Liver (tissue), 9 donors: Measurements from ENCODE around the gene SHLD1. TPM values are rescaled to one million over a fixed set of nuclear protein-coding genes. Genes with fewer than 3 reads are reported as not detected.

ENCODE experiments used
- DNase-seq: peaks from one replicate; pipeline ENCODE4 v3.0.0-alpha.2; 2017; ENCODE audit warnings: low spot score
- H3K27ac ChIP-seq, 2 donors: one replicate each; pipeline ENCODE4 v1.7.0; 2013; ENCODE audit warnings: inconsistent platforms in 2 of 2, low read length in 2 of 2, control low read depth in 1 of 2, low read depth in 1 of 2, mild to moderate bottlenecking in 1 of 2
- H3K27me3 ChIP-seq, 4 donors: one replicate each; pipeline versions ENCODE4 v1.6.1 to v1.7.0; 2013; ENCODE audit warnings: low read length in 3 of 4, inconsistent platforms in 1 of 4, mild to moderate bottlenecking in 1 of 4, moderate library complexity in 1 of 4; ENCODE audit not compliant: control insufficient read depth in 4 of 4, insufficient read depth in 4 of 4
- H3K36me3 ChIP-seq, 4 donors: one replicate each; pipeline versions ENCODE4 v1.6.1 to v1.7.0; 2013; ENCODE audit warnings: low read length in 3 of 4, mild to moderate bottlenecking in 3 of 4, low read depth in 1 of 4, moderate library complexity in 1 of 4; ENCODE audit not compliant: control insufficient read depth in 4 of 4, insufficient read depth in 3 of 4
- H3K4me1 ChIP-seq, 4 donors: one replicate each; pipeline versions ENCODE4 v1.6.1 to v1.7.0; 2013; ENCODE audit warnings: low read length in 3 of 4, mild to moderate bottlenecking in 3 of 4, moderate library complexity in 1 of 4; ENCODE audit not compliant: control insufficient read depth in 4 of 4, insufficient read depth in 4 of 4
- H3K4me3 ChIP-seq, 3 donors: one replicate each; pipeline versions ENCODE4 v1.6.1 to v1.7.0; 2013; ENCODE audit warnings: low read length in 3 of 3, control low read depth in 1 of 3, low read depth in 1 of 3, mild to moderate bottlenecking in 1 of 3
- H3K9ac ChIP-seq, 2 donors: one replicate each; pipeline ENCODE4 v1.7.0; 2013; ENCODE audit warnings: low read length in 2 of 2, mild to moderate bottlenecking in 2 of 2, moderate library complexity in 2 of 2, control low read depth in 1 of 2, low read depth in 1 of 2
- H3K9me3 ChIP-seq, 4 donors: one replicate each; pipeline versions ENCODE4 v1.6.1 to v1.7.0; 2013; ENCODE audit warnings: low read length in 3 of 4; ENCODE audit not compliant: control insufficient read depth in 4 of 4
- EGR1 ChIP-seq, 2 donors: IDR thresholded peaks; 2 replicates each; pipeline ENCODE4 v1.6.1; 2016 to 2018; ENCODE audit warnings: antibody characterized with exemption in 2 of 2, low read depth in 2 of 2
- FOXA2 ChIP-seq: IDR thresholded peaks from 2 replicates; pipeline ENCODE4 v1.6.1; 2016; ENCODE audit warnings: antibody characterized with exemption
- GABPA ChIP-seq, 2 donors: IDR thresholded peaks in 1 of 2; conservative IDR thresholded peaks in 1 of 2; 2 replicates each; pipeline ENCODE4 v1.6.1; 2016; ENCODE audit warnings: antibody characterized with exemption in 2 of 2, mild to moderate bottlenecking in 1 of 2, moderate library complexity in 1 of 2
- HNF4G ChIP-seq: IDR thresholded peaks from 2 replicates; pipeline ENCODE4 v1.6.1; 2016; ENCODE audit warnings: antibody characterized with exemption
- JUND ChIP-seq, 2 donors: IDR thresholded peaks; 2 replicates each; pipeline ENCODE4 v1.6.1; 2016; ENCODE audit warnings: antibody characterized with exemption in 2 of 2
- NR2F2 ChIP-seq: IDR thresholded peaks from 2 replicates; pipeline ENCODE4 v1.6.1; 2016; ENCODE audit warnings: antibody characterized with exemption
- RAD21 ChIP-seq, 2 donors: IDR thresholded peaks; 2 replicates each; pipeline ENCODE4 v1.6.1; 2016; ENCODE audit warnings: antibody characterized with exemption in 2 of 2, mild to moderate bottlenecking in 2 of 2
- TAF1 ChIP-seq: conservative IDR thresholded peaks from 2 replicates; pipeline ENCODE4 v1.6.1; 2016; ENCODE audit warnings: antibody characterized with exemption, mild to moderate bottlenecking
- YY1 ChIP-seq: IDR thresholded peaks from 2 replicates; pipeline ENCODE4 v1.6.1; 2016; ENCODE audit warnings: antibody characterized with exemption, mild to moderate bottlenecking
- WGBS: extraction: QIAGEN DNeasy Blood & Tissue Kit; methylation state at CpG from one replicate; pipeline ENCODE4 v1.1.7; 2013; 5-methylcytosine and 5-hydroxymethylcytosine counted together
- polyA plus RNA-seq, 2 donors: library from polyadenylated mRNA; stranded (reverse) in 1 of 2; unstranded in 1 of 2; fragments of 200-250 nt in 1 of 2; fragments of >200 nt in 1 of 2; fragmentation: Nextera tagmentation in 1 of 2; extraction: Ambion mirVana in 1 of 2; gene quantifications; one replicate each; pipeline versions ENCODE4 v1.2.1 to v1.2.3, GENCODE V29; 2013 to 2015
- total RNA-seq, 2 donors: library from RNA; depleted of rRNA; stranded (reverse); fragments of >200 nt; gene quantifications; one replicate each; pipeline ENCODE4 v1.2.3, GENCODE V29; 2014
- TF ChIP-seq, protein P1 (sequence below): fragments of 150-350 bp; IDR thresholded peaks from 2 replicates; pipeline ENCODE4 v1.5.1; 2017; ENCODE audit warnings: improper control_type of control experiment, low read depth, low read length; ENCODE audit not compliant: missing input control
- TF ChIP-seq, protein P2 (sequence below): IDR thresholded peaks from 2 replicates; pipeline ENCODE4 v1.6.1; 2016; ENCODE audit warnings: antibody characterized with exemption
- TF ChIP-seq, protein P3 (sequence below): IDR thresholded peaks from 2 replicates; pipeline ENCODE4 v1.6.1; 2016; ENCODE audit warnings: antibody characterized with exemption
- donor health status: healthy.
- donor health status: healthy.
- donor health status: healthy.
- donor health status: healthy.
- donor health status: healthy.

Gene SHLD1
- total and polyA plus RNA-seq, 4 donors, result 0.92 to 5.0 (median 2.0) TPM

DNA sequence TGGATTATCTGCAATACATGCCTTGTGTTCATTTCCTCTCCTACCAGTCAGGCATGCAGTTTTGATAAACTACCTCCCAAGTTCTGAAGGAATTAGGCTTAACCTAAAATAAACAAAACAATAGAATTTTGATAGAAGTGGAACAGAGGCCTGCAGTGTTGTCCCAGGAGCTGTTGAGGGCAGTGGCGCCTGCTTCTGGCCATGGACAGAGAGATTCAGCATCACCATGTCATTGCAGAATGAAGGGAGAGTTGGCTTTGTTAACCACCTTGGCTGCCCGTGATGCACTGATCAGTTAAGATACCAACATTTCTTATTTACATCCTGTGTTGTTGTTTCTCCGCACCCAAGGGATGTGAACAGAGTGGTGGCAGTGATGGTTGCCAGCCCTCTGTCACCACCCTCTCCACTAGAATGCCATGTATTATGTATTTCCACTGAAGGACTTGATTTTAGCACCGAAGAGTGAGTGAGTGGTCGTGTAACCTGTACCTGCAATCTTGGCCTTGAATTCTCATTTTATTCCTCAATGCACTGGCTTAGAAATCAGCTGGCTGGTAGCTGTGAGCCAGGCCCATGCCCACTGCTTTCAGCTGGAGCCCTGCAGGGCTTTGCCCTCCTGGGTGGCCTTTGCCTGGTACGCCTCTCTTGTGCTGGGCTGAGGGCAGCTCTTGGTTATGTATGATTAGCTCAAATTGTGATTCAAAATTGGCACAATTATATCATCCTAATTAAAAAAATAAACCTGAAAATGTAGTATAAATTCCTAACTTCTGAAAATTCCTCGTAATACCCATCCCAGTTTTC, 56.5 kb downstream of the SHLD1 start:
- WGBS, result 90% methylated on average over 7 of the region's 7 CpGs

DNA sequence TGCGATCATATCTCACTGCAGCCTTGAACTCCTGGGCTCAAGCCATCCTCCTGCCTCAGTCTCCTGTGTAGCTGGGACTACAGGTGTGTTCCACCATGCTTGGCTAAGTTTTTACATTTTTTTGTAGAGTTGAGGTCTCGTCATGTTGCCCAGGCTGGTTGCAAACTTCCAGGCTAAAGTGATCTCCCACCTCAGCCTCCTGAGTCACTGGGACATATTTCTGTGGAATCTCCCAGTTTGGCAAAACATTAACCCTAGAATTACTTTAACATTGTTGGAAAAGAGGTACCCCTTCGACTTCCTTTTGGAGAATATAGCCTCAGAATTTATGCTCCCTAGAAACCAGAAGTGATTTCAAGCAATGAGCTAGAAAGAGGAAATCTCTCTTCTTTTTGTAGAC, 57.2 kb downstream of the SHLD1 start:
- TF ChIP-seq, protein P1, sequence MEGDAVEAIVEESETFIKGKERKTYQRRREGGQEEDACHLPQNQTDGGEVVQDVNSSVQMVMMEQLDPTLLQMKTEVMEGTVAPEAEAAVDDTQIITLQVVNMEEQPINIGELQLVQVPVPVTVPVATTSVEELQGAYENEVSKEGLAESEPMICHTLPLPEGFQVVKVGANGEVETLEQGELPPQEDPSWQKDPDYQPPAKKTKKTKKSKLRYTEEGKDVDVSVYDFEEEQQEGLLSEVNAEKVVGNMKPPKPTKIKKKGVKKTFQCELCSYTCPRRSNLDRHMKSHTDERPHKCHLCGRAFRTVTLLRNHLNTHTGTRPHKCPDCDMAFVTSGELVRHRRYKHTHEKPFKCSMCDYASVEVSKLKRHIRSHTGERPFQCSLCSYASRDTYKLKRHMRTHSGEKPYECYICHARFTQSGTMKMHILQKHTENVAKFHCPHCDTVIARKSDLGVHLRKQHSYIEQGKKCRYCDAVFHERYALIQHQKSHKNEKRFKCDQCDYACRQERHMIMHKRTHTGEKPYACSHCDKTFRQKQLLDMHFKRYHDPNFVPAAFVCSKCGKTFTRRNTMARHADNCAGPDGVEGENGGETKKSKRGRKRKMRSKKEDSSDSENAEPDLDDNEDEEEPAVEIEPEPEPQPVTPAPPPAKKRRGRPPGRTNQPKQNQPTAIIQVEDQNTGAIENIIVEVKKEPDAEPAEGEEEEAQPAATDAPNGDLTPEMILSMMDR, result no peak
- WGBS, result 96% methylated on average over 3 of the region's 3 CpGs

More for the DNA sequence above, 56.5 kb downstream of the SHLD1 start:
- Histone ChIP-seq H3K4me3 (no peak overlapping the region), H3K9me3 (no peaks in the 10 kb centered on the region), H3K27me3 (no peaks in the 10 kb centered on the region), H3K9ac (no peak overlapping the region), H3K4me1 (peaks cover 2 to 12% (median 8%) of the 10 kb centered on the region in 4 donors), H3K27ac (no peak overlapping the region), H3K36me3 (no peaks in the 10 kb centered on the region)
- TF ChIP-seq FOXA2, result no peak
- TF ChIP-seq, protein P1, result no peak
- TF ChIP-seq TAF1, result no peak
- TF ChIP-seq RAD21 (IDR thresholded peaks at IDR 0.05), result no peak
- TF ChIP-seq HNF4G, result no peak
- TF ChIP-seq, protein P2, sequence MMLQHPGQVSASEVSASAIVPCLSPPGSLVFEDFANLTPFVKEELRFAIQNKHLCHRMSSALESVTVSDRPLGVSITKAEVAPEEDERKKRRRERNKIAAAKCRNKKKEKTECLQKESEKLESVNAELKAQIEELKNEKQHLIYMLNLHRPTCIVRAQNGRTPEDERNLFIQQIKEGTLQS, result no peak
- TF ChIP-seq YY1, result no peak
- TF ChIP-seq NR2F2, result no peak
- DNase-seq, result no peak

DNA sequence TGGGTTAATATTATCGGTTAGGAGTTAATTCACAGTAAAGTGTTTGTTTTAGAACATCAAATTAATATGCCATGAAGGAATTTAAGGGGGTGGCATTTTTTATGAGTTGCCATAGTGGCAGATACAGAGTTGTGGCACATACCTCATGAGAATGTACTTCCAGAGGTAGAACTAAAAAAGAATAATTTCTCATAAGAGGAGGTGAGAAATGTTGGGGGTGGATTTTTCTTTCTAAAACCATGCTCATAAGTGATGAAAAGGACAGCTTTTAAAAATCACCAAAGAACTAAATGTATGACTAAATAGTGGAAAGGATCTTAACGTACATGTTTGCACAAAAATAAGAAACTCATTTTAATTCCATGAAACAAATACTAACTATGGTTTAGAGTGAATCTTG, 58.7 kb downstream of the SHLD1 start:
- no peaks in the 10 kb centered on the region for H3K36me3 ChIP-seq
- H3K4me3 ChIP-seq, result no peak overlapping the region
- H3K27me3 ChIP-seq, result no peaks in the 10 kb centered on the region
- WGBS, result 86% methylated on average over 2 of the region's 2 CpGs
- TF ChIP-seq GABPA (IDR thresholded peaks at IDR 0.05 in 1 of 2, conservative IDR thresholded peaks at IDR 0.05 in 1 of 2), result no peak
- no peak for TF ChIP-seq YY1
- TF ChIP-seq EGR1 (IDR thresholded peaks at IDR 0.05; ENCODE audit: low read depth in 2 of 2), result no peak
- TF ChIP-seq, protein P3, sequence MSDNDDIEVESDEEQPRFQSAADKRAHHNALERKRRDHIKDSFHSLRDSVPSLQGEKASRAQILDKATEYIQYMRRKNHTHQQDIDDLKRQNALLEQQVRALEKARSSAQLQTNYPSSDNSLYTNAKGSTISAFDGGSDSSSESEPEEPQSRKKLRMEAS, result no peak
- TF ChIP-seq, protein P1, result no peak
- TF ChIP-seq JUND (IDR thresholded peaks at IDR 0.05), result no peak
- DNase-seq, result no peak
- H3K27ac ChIP-seq, result no peak overlapping the region
- H3K9ac ChIP-seq, result no peak overlapping the region
- H3K4me1 ChIP-seq, result peaks cover 2 to 10% (median 8%) of the 10 kb centered on the region in 4 donors
- no peaks in the 10 kb centered on the region for H3K9me3 ChIP-seq

More for the DNA sequence above, 57.2 kb downstream of the SHLD1 start:
- Histone ChIP-seq H3K36me3 (no peaks in the 10 kb centered on the region), H3K9me3 (no peaks in the 10 kb centered on the region), H3K4me3 (no peak overlapping the region), H3K27me3 (no peaks in the 10 kb centered on the region), H3K4me1 (peaks cover 2 to 12% (median 8%) of the 10 kb centered on the region in 4 donors), H3K27ac (no peak overlapping the region), H3K9ac (no peak overlapping the region)
- no peak for DNase-seq
